Right ventricle myocardium superior (tissue), 1 donor: ENCODE results near the gene HEBP1. TPM values are rescaled to one million over a fixed set of nuclear protein-coding genes. Genes with fewer than 3 reads are reported as not detected.

ENCODE experiments used
- ATAC-seq: fragments of 200-7000 bp; cut with Tn5 transposase; one replicate; pipeline ENCODE4 v1.9.1; 2020; ENCODE audit warnings: mild to moderate bottlenecking; ENCODE audit not compliant: poor library complexity
- DNase-seq: peaks from one replicate; pipeline ENCODE4 v3.0.0-alpha.2; 2020
- intact Hi-C: fragments of 100-400 bp; cut with DNase I; formaldehyde crosslinking; loops from one replicate; pipeline ENCODE4 v1.11.2; 2022
- total RNA-seq: library from RNA; stranded (reverse); fragmentation: NEBNext Ultra II Directional; extraction: Animal tissue kit (Norgen Biotek cat#: 25700); gene quantifications from one replicate; pipeline ENCODE4 v1.2.1, GENCODE V29; 2021
- donor health status: DM: no; HTN: yes; CAD: no; lungs with severe emphysema.

The HEBP1 gene
- total RNA-seq, 1 donor from 2014 or later, result 65.3 TPM

GRCh38 chr12:12933742-12934141, 66.3 kb downstream of the HEBP1 start:
- ATAC-seq, result no peak
- no peak for DNase-seq
- intact Hi-C loops, result no loop called here

DNA sequence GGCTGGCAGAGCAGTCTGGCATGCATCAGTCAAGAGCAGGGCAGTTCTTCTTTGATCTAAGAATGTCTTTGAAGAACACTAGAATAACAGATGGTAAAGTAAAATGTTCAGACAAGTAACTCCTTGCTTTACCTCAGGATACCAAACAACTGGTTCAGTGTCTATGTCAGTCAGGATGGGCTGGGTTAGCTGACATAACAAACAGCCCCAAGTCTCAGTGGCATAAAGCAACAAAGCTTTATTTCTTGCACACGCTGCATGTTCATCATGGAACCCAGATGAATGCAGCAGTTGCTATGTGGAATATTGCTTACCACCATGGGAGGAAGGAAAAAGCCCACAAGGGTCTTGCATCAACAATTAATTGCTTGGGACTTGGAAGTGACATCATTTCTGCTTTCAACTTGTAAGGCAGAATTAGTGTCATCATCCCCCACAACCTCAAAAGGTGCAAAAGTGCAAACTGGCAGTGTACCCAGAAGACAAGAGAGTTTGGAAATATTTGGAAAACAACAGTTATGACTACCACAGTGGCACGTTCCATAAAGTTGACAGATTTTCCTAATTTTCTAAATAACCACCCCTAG, 69.3 kb downstream of the HEBP1 start:
- DNase-seq (no peak), ATAC-seq (no peak)
- intact Hi-C loops, result no loop called here

GRCh38 chr12:12929696-12930095, 70.4 kb downstream of the HEBP1 start:
- intact Hi-C loops, result no loop called here
- DNase-seq, result no peak
- ATAC-seq, result no peak

- intact Hi-C loops, result no loop called here
- peak; percentile 96 for ATAC-seq
- DNase-seq, result peak; percentile 80
Measured at GRCh38 chr12:12927211-12928079, 72.6 kb downstream of the HEBP1 start.

- ATAC-seq (no peak), DNase-seq (no peak)
- intact Hi-C loops, result no loop called here
Measured at GRCh38 chr12:12926571-12927071, 73.4 kb downstream of the HEBP1 start.

DNA sequence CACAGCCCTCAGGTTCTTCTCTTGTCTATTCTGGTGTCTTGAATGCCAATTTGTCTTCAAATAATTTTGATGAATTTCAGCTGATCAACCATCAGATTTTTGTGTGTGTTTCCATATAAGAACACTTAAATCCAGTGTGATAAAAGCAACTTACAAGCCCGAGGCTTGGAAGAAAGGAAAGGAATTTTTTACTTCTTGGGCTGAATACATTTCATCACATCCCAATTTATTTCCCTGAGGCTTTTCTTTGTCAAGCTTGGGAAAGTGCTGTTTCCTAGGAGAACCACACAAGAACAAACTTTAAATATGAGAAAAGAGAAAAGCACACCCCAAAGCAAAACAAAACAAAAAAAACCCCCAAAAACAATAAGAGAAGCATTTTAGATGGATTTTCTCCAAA, 74.7 kb downstream of the HEBP1 start:
- no peak for DNase-seq
- ATAC-seq, result no peak
- intact Hi-C loops, result no loop called here

Other genes with a start within 250 kb of the HEBP1 start
- 18.8 TPM for gene APOLD1, start 214.6 kb downstream of the HEBP1 start, total RNA-seq
- gene DDX47, start 186.9 kb downstream of the HEBP1 start, total RNA-seq, result 24.9 TPM
- 2.0 TPM for gene GPRC5A, start 108.7 kb downstream of the HEBP1 start, total RNA-seq
- not detected for gene GPRC5D, start 48.1 kb downstream of the HEBP1 start, total RNA-seq
- 1.8 TPM for gene FAM234B, start 44.1 kb upstream of the HEBP1 start, total RNA-seq
- not detected for gene GSG1, start 103.4 kb upstream of the HEBP1 start, total RNA-seq
- gene EMP1, start 196.5 kb upstream of the HEBP1 start, total RNA-seq, result 99.9 TPM